Fibroblast of mammary gland (primary cell): ENCODE results near the gene RFC1.
"Not testable (repeated sequence)": the region's sequence is repeated elsewhere in the genome, so short reads cannot be mapped to it uniquely, and the experiment has no call there.

Source experiments
- DNase-seq: peaks from one replicate; pipeline ENCODE4 v3.0.0-alpha.2; 2010; ENCODE audit warnings: low read depth
- H3K4me3 ChIP-seq: 2 replicates; pipeline ENCODE4 v1.5.1; 2011; ENCODE audit warnings: low read depth, mild to moderate bottlenecking, low read length, moderate library complexity; ENCODE audit not compliant: control insufficient read depth
- CTCF ChIP-seq: conservative IDR thresholded peaks from 2 replicates; pipeline ENCODE4 v1.5.1; 2011; ENCODE audit warnings: low read depth, low read length, inconsistent platforms; ENCODE audit not compliant: control insufficient read depth, insufficient read depth

The RFC1 gene

GRCh38 chr4:39353478-39354253, 12.5 kb downstream of the RFC1 start:
- DNase-seq, result peak; percentile 58
- peak overlapping the region; percentile 32 for H3K4me3 ChIP-seq
- TF ChIP-seq CTCF, result no peak

GRCh38 chr4:39353149-39353477, 13.0 kb downstream of the RFC1 start:
- DNase-seq, result not testable (repeated sequence)
- peak overlapping the region; percentile 32 for H3K4me3 ChIP-seq

GRCh38 chr4:39349326-39349725, 16.8 kb downstream of the RFC1 start:
- no peak overlapping the region for H3K4me3 ChIP-seq
- no peak for DNase-seq
- TF ChIP-seq CTCF, result no peak

- TF ChIP-seq CTCF, result no peak
- DNase-seq, result no peak
- H3K4me3 ChIP-seq, result no peak overlapping the region
These were observed 17.5 kb downstream of the RFC1 start for GRCh38 chr4:39348371-39349315.

GRCh38 chr4:39346856-39347519, 19.2 kb downstream of the RFC1 start:
- DNase-seq, result no peak
- TF ChIP-seq CTCF, result no peak
- H3K4me3 ChIP-seq, result no peak overlapping the region

- H3K4me3 ChIP-seq, result no peak overlapping the region
- no peak for DNase-seq
- TF ChIP-seq CTCF, result no peak
These were observed 23.4 kb downstream of the RFC1 start for GRCh38 chr4:39342731-39343130.

GRCh38 chr4:39341075-39341725, 25.0 kb downstream of the RFC1 start:
- no peak overlapping the region for H3K4me3 ChIP-seq
- DNase-seq, result no peak
- TF ChIP-seq CTCF, result no peak
